Ishikawa (cell line): ENCODE measurements around the gene PORCN.

ENCODE experiments used
- CREB1 ChIP-seq: IDR thresholded peaks from 2 replicates; pipeline ENCODE4 v1.6.1; 2012; ENCODE audit warnings: low read depth
- FOXM1 ChIP-seq: IDR thresholded peaks from 2 replicates; pipeline ENCODE4 v1.6.1; 2012; ENCODE audit warnings: low read depth, borderline replicate concordance
- RAD21 ChIP-seq: IDR thresholded peaks from 2 replicates; pipeline ENCODE4 v1.6.1; 2012; ENCODE audit warnings: low read depth
- TAF1 ChIP-seq: IDR thresholded peaks from 2 replicates; pipeline ENCODE4 v1.6.1; 2012; ENCODE audit warnings: low read depth, mild to moderate bottlenecking
- YY1 ChIP-seq: IDR thresholded peaks from 2 replicates; pipeline ENCODE4 v1.6.1; 2012; ENCODE audit warnings: low read depth

- TF ChIP-seq RAD21, result no peak
- no peak for TF ChIP-seq TAF1
- no peak for TF ChIP-seq CREB1
- no peak for TF ChIP-seq YY1
- no peak for TF ChIP-seq FOXM1
Observed at GRCh38 chrX:48475296-48475695, 33.5 kb upstream of the PORCN start.
